UCSD-AML1 (cell line): ENCODE results near the gene NUP205.
A peak's percentile ranks its signal among the peaks of the same experiment; 100 is the strongest.
"Not testable (repeated sequence)": the region's sequence is repeated elsewhere in the genome, so short reads cannot be mapped to it uniquely, and the experiment has no call there.

ENCODE experiments used
- DNase-seq: peaks from one replicate; lab custom pipeline; 2025; ENCODE audit not compliant: unreplicated experiment; lab: John Stamatoyannopoulos, UW

The NUP205 gene

DNA sequence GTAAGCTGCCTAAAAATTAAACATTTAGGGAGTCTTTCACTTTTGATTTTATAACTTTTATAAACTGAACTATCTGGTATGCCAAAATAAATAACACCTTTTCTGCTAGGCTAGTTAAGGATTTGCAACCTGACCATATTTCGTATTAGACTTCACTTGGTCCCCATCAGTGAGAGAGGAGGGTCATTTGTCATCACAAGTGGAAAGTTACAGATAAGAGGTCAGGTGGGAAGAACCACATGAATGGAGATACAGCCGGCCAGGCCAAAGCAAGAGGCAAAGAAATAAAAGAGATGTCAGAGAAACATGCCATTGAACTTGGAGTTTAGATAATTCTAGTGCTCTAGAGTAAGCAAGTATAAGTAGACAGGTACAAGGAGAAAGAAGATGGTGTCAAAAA, 60.1 kb downstream of the NUP205 start:
- DNase-seq = no peak

DNA sequence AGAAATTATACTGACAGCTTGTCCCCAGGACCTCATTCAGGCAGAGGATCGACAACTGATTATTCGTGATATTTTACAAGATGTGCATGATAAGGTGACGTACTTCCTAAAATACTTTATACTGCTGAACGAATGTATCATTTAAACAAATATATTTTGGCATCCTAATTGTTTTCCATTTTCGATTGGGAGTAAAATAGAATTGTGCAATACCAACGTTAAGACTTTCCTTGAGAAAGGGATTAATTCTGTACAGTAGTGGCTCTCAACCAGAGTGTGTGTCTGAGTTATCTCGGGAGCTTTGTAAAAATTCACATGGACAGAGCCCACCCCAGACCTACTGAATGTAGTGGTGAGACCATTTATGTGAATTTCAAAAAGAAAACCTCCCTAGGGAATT, 60.8 kb downstream of the NUP205 start:
- no peak for DNase-seq

DNA sequence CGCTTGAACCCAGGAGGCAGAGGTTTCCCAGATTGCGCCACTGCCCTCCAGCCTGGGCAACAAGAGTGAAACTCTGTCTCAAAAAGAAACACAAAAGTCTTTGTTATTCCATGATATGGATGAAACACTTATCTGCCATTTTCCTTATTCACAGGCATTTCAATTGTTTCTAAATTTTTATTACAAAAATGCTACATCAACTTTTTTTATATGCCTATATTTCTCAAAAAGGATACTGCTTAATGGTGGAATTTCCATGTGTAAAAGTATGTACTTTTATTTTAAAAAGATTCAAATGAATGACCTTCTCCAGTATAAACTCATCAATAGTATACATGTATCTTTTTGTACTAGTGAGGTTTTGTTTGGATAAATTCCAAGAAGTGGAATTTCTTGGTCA, 62.7 kb downstream of the NUP205 start:
- DNase-seq = no peak

DNA sequence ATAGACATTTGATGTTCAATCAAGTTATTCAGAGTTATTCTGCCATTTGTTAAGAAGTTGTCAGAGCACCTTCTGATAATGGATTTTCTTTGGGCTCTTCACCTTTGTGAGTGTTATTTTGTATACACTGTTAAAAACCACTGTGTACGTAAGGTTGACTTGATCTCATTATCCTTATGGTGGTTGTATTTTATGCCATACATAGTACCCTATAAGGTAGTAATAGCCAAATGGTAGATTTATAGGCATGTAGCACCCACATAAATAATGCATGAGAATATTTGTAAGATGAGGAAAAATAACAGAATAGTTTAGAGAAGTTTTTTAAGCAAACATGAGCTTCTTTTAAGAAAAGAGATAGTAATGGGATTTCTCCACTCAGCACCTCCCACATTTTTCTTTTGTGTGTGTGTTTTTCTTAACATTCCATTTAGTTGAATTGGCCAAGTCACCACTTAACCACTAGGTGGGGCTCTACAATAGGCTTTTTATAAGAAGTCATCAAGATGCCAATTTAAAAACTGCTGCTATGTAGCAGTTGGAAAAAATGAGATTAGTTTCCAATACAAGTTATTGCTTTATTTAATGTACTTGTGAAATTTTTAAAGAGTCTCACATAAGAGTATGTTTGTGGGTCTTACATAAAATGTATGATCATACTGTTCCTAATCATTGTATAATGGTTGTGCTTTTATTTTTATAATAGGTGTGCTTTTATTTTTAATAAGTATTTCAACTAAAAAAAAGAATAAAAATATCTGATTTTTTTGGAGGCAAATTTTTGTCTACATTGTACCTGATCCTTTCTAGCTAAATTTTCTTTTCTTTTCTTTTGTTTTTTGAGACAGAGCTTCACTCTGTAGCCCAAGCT, 63.5 kb downstream of the NUP205 start:
- DNase-seq = no peak

DNA sequence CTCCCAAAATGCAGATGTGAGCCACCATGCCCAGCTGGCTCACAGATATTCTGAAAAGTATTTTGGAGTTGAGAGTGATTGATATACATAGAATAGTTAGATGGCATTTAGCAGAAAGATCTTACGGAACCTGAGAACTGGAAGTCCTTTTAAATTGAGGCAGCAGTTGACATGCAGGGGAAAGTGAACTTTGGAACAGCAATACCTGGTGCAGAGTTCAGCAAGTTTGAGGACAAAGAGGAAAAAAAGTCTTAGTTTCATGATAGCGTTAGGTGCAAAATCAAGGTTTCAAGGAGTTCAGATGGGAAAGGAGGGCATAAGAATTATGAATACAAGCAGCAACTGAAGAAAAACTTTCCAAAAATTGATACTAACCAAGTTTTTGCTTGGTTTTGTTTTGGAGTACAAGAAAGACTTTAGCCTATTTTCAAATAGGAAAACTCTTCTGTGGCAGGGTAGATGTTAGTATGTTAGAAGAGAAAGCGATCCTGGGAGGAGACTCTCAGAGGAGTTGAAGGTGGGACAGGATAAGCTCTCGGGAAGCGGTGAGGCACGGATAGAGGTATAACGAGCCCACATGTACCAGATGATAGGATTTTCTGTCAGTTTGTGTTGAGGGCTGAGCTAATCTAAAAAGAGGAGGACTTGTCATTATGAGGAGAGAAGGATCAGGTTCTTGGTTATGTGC, 76.6 kb downstream of the NUP205 start:
- no peak for DNase-seq

DNA sequence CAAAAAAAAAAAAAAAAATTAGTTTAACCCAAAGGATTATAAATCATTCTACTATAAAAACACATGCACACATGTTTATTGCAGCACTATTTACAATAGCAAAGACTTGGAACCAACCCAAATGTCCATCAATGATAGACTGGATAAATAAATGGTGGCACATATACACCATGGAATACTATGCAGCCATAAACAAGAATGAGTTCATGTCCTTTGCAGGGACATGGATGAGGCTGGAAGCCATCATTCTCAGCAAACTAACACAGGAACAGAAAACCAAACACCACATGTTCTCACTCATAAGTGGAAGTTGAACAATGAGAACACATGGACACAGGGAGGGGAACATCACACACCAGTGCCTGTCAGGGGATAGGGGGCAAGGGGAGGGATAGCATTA, 82.0 kb downstream of the NUP205 start:
- not testable (repeated sequence) for DNase-seq

DNA sequence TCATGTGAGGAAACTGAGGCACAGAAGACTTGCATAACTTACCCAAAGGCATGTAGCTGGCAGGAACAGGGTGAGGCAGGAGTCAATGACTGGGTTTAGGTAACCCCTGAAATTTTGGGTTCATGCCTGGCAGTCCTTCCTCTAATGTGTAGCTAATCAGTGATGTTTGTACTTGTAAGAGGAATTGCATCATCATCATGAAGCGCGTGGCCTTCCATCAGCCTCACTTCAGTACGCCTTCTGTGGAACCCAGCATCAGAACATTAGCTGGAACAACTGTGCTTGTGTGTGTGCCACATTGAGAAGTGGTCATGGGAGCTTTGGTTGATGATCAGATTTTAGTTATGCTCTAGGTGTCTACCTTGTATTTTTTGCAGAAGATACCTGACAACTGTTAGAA, 86.4 kb downstream of the NUP205 start:
- no peak for DNase-seq

DNA sequence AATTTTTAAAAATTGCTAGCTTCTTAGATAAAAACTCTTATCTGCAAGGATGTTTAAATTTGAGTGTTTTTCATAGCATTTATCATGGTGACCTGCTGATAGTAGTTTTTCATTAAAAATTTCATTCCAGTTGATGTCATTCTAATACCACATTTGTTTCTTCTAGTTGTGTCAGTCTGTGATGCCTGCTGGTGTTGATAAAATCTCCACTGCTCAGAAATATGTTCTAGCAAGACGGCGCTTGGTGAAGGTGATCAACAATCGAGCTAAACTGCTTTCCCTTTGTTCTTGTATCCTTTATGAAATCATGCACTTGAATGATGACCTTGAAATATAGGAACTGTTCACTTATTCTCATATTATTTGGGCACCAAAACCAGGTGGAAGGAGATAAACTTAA, 87.0 kb downstream of the NUP205 start:
- no peak for DNase-seq

DNA sequence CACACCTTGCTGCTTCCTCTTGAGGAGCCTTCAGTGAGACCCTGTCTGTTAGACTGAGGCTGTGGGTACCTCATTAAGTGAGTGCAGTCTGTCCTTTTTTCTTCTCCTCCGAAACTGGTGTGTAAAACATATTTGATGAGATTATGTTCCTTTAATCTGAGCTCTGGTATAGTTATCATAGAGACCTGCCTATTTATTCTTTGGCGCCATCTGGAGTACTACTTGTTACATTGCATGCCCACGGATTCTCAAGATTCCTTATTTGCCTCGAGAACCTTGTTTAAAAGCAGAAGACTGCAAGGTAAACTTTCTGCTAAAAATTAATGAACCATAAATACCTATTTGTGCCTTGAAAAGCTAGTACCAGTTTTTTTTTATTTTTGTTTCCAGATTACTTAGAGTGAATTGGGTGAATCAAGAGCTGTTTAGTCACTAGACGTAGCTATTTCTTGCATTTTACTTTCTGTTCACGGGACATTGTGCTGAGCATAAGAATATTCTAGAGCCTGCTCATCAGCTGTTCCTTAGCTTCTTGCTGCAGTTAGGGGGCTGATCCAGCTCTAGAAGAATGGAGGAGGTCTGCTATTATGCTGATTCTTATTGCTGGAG, 87.7 kb downstream of the NUP205 start:
- DNase-seq = no peak

DNA sequence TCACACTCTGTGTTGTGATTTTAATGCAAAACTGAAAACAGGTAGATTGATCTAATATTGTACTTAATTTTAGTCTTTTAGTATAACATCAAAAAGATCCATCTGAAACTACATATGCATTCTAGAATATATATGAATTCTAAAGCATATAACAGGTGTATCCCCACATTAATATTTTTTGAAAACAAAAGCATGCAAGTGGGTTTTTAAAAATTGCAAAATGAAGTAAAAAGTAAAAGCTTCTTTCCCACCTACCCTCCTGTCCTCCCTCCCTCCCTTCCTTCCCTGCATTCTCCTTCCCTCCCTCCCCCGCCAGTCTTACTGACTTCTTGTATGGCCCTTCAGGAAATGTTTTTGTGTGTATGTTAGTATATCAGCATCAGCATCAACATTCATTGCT, 90.0 kb downstream of the NUP205 start:
- DNase-seq = no peak

DNA sequence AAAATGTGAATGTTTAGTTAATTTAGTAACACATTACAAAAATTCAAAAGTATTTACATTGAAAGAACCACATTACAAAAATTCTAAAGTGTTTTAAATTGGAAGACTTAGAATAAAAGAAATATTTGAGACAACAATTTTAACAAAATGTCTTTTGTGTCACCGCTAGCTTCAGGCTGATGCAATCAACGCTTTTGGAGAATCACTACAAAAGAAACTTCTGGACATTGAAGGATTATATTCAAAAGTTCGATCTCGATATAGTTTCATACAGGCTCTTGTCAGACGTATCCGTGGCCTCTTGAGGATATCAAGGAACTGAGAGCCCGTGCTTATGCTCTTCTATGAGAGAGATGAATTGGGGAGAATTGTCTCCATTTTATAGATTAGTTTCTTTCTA, 90.5 kb downstream of the NUP205 start:
- no peak for DNase-seq

DNA sequence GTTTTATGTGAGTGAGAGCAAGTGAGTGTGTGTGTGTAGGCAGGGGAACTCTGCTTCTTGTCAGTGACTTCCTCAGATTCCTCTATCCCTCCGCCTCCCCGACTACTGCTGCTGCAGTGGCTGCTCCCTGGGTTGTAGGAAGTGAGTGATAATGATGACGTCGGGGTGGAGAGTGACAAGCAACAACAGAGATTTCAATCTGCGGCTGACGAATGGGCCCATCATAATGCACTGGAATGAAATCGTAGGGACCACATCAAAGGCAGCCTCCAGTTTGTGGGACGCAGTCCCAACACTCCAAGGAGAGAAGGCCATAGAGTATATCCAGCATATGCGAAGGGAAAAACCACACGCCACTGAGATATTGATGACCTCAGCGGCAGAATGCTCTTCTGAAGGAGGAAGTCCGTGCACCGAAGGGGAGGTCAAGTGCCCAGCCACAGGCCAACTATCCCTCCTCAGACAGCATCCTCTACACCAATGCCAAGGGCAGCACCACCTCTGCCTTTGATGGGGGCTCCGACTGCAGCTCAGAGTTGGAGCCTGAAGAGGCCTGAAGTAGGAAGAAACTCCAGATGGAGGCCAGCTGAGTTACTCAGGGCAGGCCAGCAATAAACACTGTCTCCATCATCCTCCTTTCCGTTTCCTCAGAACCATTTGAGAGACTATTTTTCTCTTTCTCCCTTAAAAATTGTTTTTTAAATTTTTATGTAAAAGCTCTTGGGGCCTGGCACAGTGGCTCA, 93.3 kb downstream of the NUP205 start:
- DNase-seq = peak; percentile 15

DNA sequence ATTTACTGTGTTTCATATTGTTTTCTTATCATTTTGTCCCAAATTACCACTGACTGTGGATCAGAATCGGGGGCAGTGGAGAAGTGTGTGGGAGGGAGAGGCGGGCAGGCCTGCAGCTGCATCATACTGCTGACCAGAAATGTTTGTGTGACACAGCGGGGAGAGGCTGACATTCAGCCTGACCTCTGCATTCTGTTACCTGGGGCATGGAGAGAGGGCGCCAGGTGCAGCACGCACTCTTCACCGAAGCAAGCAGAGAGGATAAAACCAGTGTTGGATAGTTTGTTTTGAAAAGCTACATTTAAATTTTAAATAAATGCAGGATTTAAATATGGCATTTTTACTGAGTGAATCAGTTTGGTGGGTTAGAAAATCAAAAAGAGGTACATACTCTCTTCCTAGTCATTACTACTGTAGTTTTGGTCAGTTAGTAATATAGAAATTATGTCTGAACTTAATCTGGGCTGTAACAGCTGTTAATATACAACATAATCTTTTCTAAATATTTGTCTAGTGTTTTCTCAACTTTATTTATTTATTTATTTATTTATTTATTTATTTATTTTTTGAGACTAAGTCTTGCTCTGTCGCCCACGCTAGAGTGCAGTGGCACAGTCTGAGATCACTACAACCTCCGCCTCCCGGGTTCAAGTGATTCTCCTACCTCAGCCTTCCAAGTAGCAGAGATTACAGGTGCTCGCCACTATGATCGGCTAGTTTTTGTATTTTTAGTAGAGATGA, 95.8 kb downstream of the NUP205 start:
- no peak for DNase-seq

DNA sequence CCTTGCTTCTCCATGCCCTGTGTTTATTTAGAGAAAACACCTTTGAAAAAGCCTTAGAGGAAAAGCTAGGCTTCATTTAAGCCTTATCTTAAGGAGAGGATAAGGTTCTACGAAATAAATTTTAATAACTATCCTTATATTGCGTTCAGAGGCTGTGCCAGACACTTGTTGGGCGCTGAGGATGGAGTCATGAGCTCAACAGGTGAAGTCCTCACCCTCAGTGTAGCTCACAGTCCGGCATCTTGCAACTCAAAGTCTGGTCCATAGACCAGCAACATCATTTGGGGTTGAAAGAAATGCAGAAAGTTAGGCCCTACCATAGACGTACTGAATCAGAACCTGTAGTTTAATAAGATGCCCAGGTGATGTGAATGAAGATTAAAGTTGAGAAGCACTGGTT, 100.8 kb downstream of the NUP205 start:
- no peak for DNase-seq

DNA sequence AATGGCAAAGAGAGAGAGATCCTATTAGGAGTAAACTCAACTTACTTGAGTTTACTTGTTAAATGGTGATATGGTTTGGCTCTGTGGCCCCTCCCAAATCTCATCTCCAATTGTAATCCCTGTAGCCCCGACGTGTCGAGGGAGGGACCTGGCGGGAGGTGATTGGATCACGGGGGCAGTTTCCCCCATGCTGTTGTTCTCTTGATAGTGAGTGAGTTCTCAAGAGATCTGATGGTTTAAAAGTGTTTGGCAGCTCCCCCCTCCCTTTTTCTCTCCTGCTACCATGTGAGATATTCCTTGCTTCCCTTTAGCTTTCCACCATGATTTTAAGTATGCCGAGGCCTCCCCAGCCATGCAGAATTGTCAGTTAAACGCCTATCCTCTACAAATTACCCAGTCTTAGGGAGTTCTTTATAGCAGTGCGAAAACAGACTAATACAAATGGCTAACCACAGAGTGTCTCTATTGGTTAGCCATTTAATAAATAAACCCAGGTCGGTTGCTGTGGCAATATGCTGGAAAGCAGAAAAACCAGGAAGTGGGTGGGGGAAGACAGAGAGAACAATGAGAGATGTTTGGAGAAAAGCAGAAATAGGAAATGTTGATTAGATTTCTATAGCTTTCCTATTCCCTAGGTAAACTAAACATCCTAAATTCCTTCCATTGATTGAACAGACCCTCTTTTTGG, 101.6 kb downstream of the NUP205 start:
- DNase-seq = no peak

DNA sequence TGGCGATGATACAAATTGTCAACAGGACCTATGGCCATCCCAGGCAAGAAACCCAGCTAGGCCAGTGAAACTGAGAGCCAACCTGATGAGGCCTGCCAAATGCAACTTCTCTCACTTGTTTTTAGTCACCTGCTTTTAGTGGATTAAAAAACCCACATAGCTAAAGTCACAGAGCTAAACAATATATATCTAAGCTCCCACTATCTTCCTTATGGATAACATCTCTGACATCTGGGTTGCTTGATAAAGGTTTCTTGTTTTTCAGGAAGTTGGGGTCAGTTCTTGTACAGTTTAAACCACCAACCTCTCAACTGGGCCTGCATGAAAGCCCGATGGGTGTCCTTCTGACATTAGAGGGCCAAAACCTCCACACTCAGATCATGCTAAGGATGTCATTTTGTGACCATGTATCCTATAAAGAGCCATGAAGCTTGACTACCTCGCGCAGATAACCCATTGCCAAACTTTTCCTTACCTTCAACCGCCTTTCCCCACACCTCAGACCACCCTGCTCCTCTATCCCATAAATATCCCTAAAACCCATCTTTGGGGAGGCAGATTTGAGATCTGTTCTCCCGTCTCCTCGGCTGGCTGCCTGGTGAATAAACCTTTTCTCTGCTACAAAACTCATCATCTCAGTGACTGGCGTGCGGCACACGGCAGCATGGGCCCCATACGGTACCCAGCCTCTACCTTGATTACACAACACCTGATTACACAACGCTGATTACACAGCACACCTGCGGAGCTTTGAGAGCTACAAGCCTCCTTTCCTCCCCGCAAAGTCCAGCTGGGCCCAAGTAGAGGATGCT, 103.8 kb downstream of the NUP205 start:
- DNase-seq = peak; percentile 38

DNA sequence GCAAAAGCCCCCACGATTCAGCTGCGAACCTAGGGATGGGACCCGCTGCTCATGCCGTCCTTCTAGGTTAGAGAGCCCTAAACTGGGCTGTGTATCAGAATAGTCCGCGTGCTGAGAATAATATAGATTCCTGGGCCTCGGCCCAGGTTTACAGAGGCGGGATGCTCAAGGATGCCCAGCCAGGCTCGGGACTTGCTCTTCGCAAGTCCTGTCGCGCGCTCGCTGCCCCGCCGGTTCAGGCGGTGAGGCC, 104.3 kb downstream of the NUP205 start:
- no peak for DNase-seq

DNA sequence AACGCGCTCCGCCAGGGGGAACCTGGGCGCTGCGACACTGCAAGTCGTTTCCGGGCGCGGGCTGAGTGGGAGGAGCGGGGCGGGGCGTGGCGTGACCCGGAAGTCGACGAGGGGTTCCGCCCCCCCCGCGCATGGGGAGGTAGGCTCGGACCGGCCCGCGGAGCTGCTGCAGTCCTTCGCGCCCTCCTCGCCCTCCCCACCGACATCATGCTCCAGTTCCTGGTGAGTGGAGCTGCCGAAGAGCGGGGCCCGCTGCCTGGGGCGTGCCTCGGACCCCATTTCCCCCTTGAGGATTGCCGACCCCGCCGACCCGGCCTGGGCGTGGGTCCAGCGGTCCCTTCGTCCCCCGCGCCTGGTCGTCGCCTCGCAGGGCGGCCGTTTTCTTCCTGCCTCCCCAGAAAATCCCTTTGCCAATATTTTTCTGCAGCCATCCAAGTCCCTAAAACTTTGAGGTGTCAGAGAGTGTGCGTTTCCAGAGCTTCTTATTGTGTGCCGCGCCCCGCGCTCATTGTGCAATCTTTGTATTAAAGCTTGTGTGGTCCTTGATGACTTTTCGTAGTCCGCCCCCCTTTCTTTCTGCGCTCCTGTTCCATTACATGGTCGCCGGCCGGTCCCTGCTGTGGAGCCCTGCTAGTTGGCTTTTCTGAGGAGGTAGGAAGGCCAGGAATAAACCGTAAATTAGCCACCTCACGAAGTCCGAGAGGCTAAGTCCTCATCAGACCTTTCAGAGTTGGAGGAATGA, 104.8 kb downstream of the NUP205 start, which contains the start of gene STMP1:
Gene STMP1 (plus strand): TSS at position 142 of the 742 bp plus-strand sequence.
- peak; percentile 89 for DNase-seq

DNA sequence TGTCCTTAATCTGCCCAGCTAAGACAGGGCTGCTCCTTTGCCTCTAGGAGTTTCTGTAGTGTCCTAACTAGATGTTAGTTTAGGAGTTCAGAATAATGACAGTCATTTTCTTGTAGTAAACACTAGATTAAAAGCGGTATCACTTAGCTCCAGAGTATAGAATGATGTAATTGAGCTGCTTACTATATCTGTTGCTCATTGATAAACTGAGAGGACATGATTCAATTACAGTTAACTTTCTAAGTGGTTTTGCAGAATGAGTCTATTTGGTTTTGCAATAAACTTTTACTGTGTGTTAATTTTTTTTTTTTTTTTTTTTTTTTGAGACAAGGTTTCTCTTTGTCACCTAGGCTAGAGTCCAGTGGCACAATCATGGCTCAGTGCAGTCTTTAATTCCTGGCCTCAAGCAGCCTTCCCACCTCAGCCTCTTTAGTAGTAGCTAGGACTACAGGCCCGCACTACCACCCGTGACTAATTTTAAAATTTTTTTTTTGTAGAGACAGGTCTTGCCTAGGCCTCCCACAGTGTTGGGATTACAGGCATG, 106.4 kb downstream of the NUP205 start:
- DNase-seq = no peak
